SK-N-SH (cell line): ENCODE measurements around the gene SH2B3. TPM values are rescaled to one million over a fixed set of nuclear protein-coding genes. Genes with fewer than 3 reads are reported as not detected.

Source experiments
- CTCF ChIA-PET: fragments of 300-600, 350-600 bp; formaldehyde crosslinking; extraction: SDS; loops from one replicate; lab custom pipeline; 2021; lab: Yijun Ruan, JAX
- POLR2A ChIA-PET: fragments of 350-600 bp; sonication (Branson Sonifier 250); formaldehyde crosslinking; extraction: SDS; loops from one replicate; lab custom pipeline; 2020; ENCODE audit warnings: antibody characterized with exemption, inconsistent platforms; lab: Yijun Ruan, JAX
- DNase-seq: peaks from one replicate; pipeline ENCODE4 v3.0.0; 2012
- H2AFZ ChIP-seq: fragments of 200-600 bp; sonication (generic); 2 replicates; pipeline ENCODE4 v1.8.1; 2016; ENCODE audit warnings: antibody characterized with exemption, mild to moderate bottlenecking, low read depth
- H3F3A ChIP-seq: fragments of 200-600 bp; sonication (generic); replicated peaks from 2 replicates; pipeline ENCODE3; 2016; ENCODE audit warnings: antibody characterized with exemption, mild to moderate bottlenecking; ENCODE audit not compliant: insufficient read depth
- H3K27ac ChIP-seq, 2 experiments: fragments of 200-500 bp in 1 of 2; fragments of 200-600 bp in 1 of 2; sonication (Bioruptor generic) in 1 of 2; sonication (generic), shearing (Covaris generic) in 1 of 2; 2 replicates each; pipeline versions ENCODE4 v1.5.1 to v1.6.1; 2014 to 2016; ENCODE audit warnings: low read depth in 2 of 2, inconsistent platforms in 1 of 2, low read length in 1 of 2, mild to moderate bottlenecking in 1 of 2, mixed read lengths in 1 of 2
- H3K27me3 ChIP-seq: fragments of 200-600 bp; sonication (generic), shearing (Covaris generic); 2 replicates; pipeline ENCODE4 v1.6.1; 2016; ENCODE audit warnings: mixed run types; ENCODE audit not compliant: insufficient read depth
- H3K36me3 ChIP-seq, 2 experiments: fragments of 200-500 bp in 1 of 2; fragments of 200-600 bp in 1 of 2; sonication (Bioruptor generic) in 1 of 2; sonication (generic) in 1 of 2; replicated peaks in 1 of 2; 2 replicates each; pipeline versions ENCODE3 to v1.5.1; 2014 to 2016; ENCODE audit warnings: low read length in 1 of 2, mild to moderate bottlenecking in 1 of 2; ENCODE audit not compliant: insufficient read depth in 2 of 2, control insufficient read depth in 1 of 2
- H3K4me1 ChIP-seq, 2 experiments: fragments of 200-500 bp in 1 of 2; fragments of 200-600 bp in 1 of 2; sonication (Bioruptor generic) in 1 of 2; sonication (generic), shearing (Covaris generic) in 1 of 2; 2 replicates each; pipeline versions ENCODE4 v1.5.1 to v1.6.1; 2014 to 2016; ENCODE audit warnings: low read depth in 1 of 2, low read length in 1 of 2, mixed run types in 1 of 2; ENCODE audit not compliant: insufficient read depth in 2 of 2, control insufficient read depth in 1 of 2
- H3K4me2 ChIP-seq: fragments of 200-600 bp; sonication (generic), shearing (Covaris generic); 2 replicates; pipeline ENCODE4 v1.6.1; 2017; ENCODE audit warnings: mixed run types
- H3K4me3 ChIP-seq, 2 experiments: fragments of 200-500 bp in 1 of 2; fragments of 200-600 bp in 1 of 2; sonication (Bioruptor generic) in 1 of 2; sonication (generic), shearing (Covaris generic) in 1 of 2; 2 replicates each; pipeline versions ENCODE4 v1.5.1 to v1.8.1; 2014 to 2016; ENCODE audit warnings: low read depth in 2 of 2, inconsistent platforms in 1 of 2, low read length in 1 of 2, mild to moderate bottlenecking in 1 of 2, mixed read lengths in 1 of 2, moderate library complexity in 1 of 2
- H3K79me2 ChIP-seq: fragments of 200-600 bp; sonication (generic); 2 replicates; pipeline ENCODE4 v1.8.1; 2017; ENCODE audit warnings: mild to moderate bottlenecking; ENCODE audit not compliant: insufficient read depth
- H3K9ac ChIP-seq: fragments of 200-600 bp; sonication (generic); 2 replicates; pipeline ENCODE4 v1.6.1; 2017; ENCODE audit warnings: mixed run types
- H3K9me2 ChIP-seq: fragments of 200-600 bp; sonication (generic); 2 replicates; pipeline ENCODE4 v1.6.1; 2017; ENCODE audit warnings: mixed run types
- H3K9me3 ChIP-seq: fragments of 200-600 bp; sonication (generic); 2 replicates; pipeline ENCODE4 v1.6.1; 2017; ENCODE audit warnings: mixed run types, mild to moderate bottlenecking, moderate library complexity
- H4K20me1 ChIP-seq: fragments of 200-600 bp; sonication (generic); 2 replicates; pipeline ENCODE4 v1.6.1; 2017; ENCODE audit warnings: mild to moderate bottlenecking, mixed run types; ENCODE audit not compliant: insufficient read depth
- CHD2 ChIP-seq: fragments of 150-350 bp; IDR thresholded peaks from 2 replicates; pipeline ENCODE4 v1.6.1; 2018; ENCODE audit warnings: low read length; ENCODE audit not compliant: partially characterized antibody
- CTCF ChIP-seq: fragments of 200-600 bp; sonication (generic); IDR thresholded peaks from 2 replicates; pipeline ENCODE4 v1.6.1; 2017; ENCODE audit warnings: antibody characterized with exemption, mild to moderate bottlenecking, moderate library complexity
- EP300 ChIP-seq, 2 experiments: IDR thresholded peaks; 2 replicates each; pipeline versions ENCODE4 v1.4.0 to v1.6.1; 2012; ENCODE audit warnings: borderline replicate concordance in 1 of 2, low read depth in 1 of 2, low read length in 1 of 2
- FOSL2 ChIP-seq: IDR thresholded peaks from 2 replicates; pipeline ENCODE4 v1.4.0; 2012; ENCODE audit warnings: low read depth, mild to moderate bottlenecking, moderate library complexity, borderline replicate concordance
- FOXJ3 ChIP-seq: sonication (generic); formaldehyde crosslinking; IDR thresholded peaks from 2 replicates; pipeline ENCODE4 v1.5.1; 2020; ENCODE audit warnings: mild to moderate bottlenecking, missing genetic modification reagents
- FOXM1 ChIP-seq: IDR thresholded peaks from 2 replicates; pipeline ENCODE4 v1.4.0; 2012; ENCODE audit warnings: low read depth, mild to moderate bottlenecking
- GABPA ChIP-seq: IDR thresholded peaks from 2 replicates; pipeline ENCODE4 v1.4.0; 2012; ENCODE audit warnings: low read depth, mild to moderate bottlenecking
- GATA2 ChIP-seq: sonication (generic); formaldehyde crosslinking; IDR thresholded peaks from 2 replicates; pipeline ENCODE4 v1.5.0; 2020; ENCODE audit warnings: mild to moderate bottlenecking, missing genetic modification reagents
- JUND ChIP-seq: IDR thresholded peaks from 2 replicates; pipeline ENCODE4 v1.4.0; 2012
- MEF2A ChIP-seq: IDR thresholded peaks from 2 replicates; pipeline ENCODE4 v1.4.0; 2012; ENCODE audit warnings: low read depth, borderline replicate concordance
- RAD21 ChIP-seq: IDR thresholded peaks from 2 replicates; pipeline ENCODE4 v1.6.1; 2012; ENCODE audit warnings: mild to moderate bottlenecking, low read length
- RCOR1 ChIP-seq: fragments of 150-350 bp; IDR thresholded peaks from 2 replicates; pipeline ENCODE4 v1.6.1; 2017; ENCODE audit warnings: antibody characterized with exemption, low read length
- RFX5 ChIP-seq: IDR thresholded peaks from 2 replicates; pipeline ENCODE4 v1.6.1; 2012; ENCODE audit warnings: mild to moderate bottlenecking, improper control_type of control experiment, low read length
- RXRA ChIP-seq: IDR thresholded peaks from 2 replicates; pipeline ENCODE4 v1.4.0; 2012; ENCODE audit warnings: low read depth, mild to moderate bottlenecking, borderline replicate concordance
- TAF1 ChIP-seq: IDR thresholded peaks from 2 replicates; pipeline ENCODE4 v1.6.1; 2012; ENCODE audit warnings: low read depth, mild to moderate bottlenecking, low read length, moderate library complexity, borderline replicate concordance
- TCF12 ChIP-seq: IDR thresholded peaks from 2 replicates; pipeline ENCODE4 v1.4.0; 2012
- TEAD4 ChIP-seq: IDR thresholded peaks from 2 replicates; pipeline ENCODE4 v1.4.0; 2012; ENCODE audit warnings: mild to moderate bottlenecking, borderline replicate concordance; ENCODE audit not compliant: insufficient read depth
- YY1 ChIP-seq: IDR thresholded peaks from 2 replicates; pipeline ENCODE4 v1.4.0; 2012; ENCODE audit warnings: low read depth, mild to moderate bottlenecking
- ZBTB33 ChIP-seq: IDR thresholded peaks from 2 replicates; pipeline ENCODE4 v1.4.0; 2012; ENCODE audit warnings: low read depth, borderline replicate concordance
- WGBS: methylation state at CpG from one replicate; pipeline ENCODE4 v1.1.6; 2017; ENCODE audit warnings: low lambda C conversion rate; 5-methylcytosine and 5-hydroxymethylcytosine counted together
- polyA plus RNA-seq, 3 experiments: library from polyadenylated mRNA; depleted of rRNA; stranded (reverse); fragments of >200 nt; gene quantifications; 2 replicates each; pipeline ENCODE4 v1.2.3, GENCODE V29; 2012

SH2B3 gene
- polyA plus RNA-seq, 1 of the 3 experiments (the other 2 are of a cell fraction), result 15.6 TPM

GRCh38 chr12:111440152-111440551 lies 34.4 kb downstream of the SH2B3 start:
- Histone ChIP-seq H3K4me3 (no peak overlapping the region), H3F3A (peaks cover 44% of the 10 kb centered on the region), H3K9ac (no peak overlapping the region), H3K4me2 (no peak overlapping the region), H4K20me1 (peaks cover 100% of the 10 kb centered on the region), H3K36me3 (peaks cover 10 to 18% of the 10 kb centered on the region in 2 experiments), H3K4me1 (peaks cover 36 to 37% of the 10 kb centered on the region in 2 experiments; a peak in 3 of 4 replicates), H3K27ac (no peak overlapping the region), H3K9me3 (no peaks in the 10 kb centered on the region), H3K9me2 (no peaks in the 10 kb centered on the region), H3K27me3 (no peaks in the 10 kb centered on the region), H2AFZ (no peak overlapping the region), H3K79me2 (peaks cover 100% of the 10 kb centered on the region)
- 93% methylated on average over 8 of the region's 8 CpGs for WGBS
- TF ChIP-seq RCOR1 (no peak), RAD21 (no peak), JUND (no peak), GATA2 (no peak), TCF12 (no peak), CTCF (no peak), EP300 (IDR thresholded peaks at IDR 0.05; ENCODE audit: borderline replicate concordance in 1 of 2, low read depth in 1 of 2, low read length in 1 of 2) (no peak), RXRA (no peak), FOXJ3 (CRISPR knock-in tag) (no peak), ZBTB33 (no peak), FOXM1 (no peak), TAF1 (no peak), CHD2 (no peak)
- ChIA-PET POLR2A (no interaction called here), CTCF (interaction anchor here (5.1 to 28.3 kb wide), 2 partner anchors 11 to 39 kb away, joined by 33 to 618 read pairs; partner anchors contain the start of gene SH2B3)
- no peak for DNase-seq

DNA sequence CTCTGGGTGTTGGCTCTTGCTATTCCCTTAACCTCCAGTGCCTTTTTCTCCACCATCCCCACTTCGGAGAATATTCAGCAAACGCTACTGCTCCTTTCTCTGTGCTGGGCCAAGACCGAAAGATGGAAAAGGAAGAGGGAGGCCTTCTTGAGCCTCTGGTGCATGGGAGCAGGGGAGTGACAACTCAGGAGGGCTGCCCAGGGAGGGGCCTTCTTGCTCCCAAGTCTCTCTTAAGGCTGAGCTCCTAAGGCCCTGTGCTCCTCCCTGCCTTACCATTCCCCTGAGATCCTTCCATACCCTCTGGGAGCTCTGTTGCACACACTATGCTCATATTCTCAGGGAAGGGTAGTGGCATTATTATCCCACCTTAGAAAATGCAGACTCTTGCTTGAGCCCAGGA lies 34.9 kb downstream of the SH2B3 start:
- Histone ChIP-seq H3K27me3 (no peaks in the 10 kb centered on the region), H4K20me1 (peaks cover 100% of the 10 kb centered on the region), H3K4me1 (peaks cover 38 to 40% of the 10 kb centered on the region in 2 experiments; a peak in 3 of 4 replicates), H3K9me2 (no peaks in the 10 kb centered on the region), H3K4me3 (no peak overlapping the region), H3K9ac (no peak overlapping the region), H3K36me3 (peaks cover 10 to 23% of the 10 kb centered on the region in 2 experiments), H3K4me2 (no peak overlapping the region), H3K9me3 (no peaks in the 10 kb centered on the region), H3K27ac (no peak overlapping the region), H3F3A (peaks cover 47% of the 10 kb centered on the region), H2AFZ (no peak overlapping the region), H3K79me2 (peaks cover 100% of the 10 kb centered on the region)
- DNase-seq, result no peak
- ChIA-PET CTCF (interaction anchor here (1.1 to 28.3 kb wide), 4 partner anchors 9 to 39 kb away, joined by 3 to 618 read pairs (median 18); partner anchors contain the start of gene SH2B3), POLR2A (no interaction called here)
- TF ChIP-seq YY1 (no peak), ZBTB33 (no peak), RXRA (no peak), FOSL2 (no peak), GABPA (no peak), TEAD4 (no peak), GATA2 (no peak), CHD2 (no peak), MEF2A (no peak), RFX5 (no peak)
- 100% methylated on average over 3 of the region's 3 CpGs for WGBS
